Esophagus squamous epithelium (tissue), 5 donors: ENCODE results near the gene CUTA. TPM values are rescaled to one million over a fixed set of nuclear protein-coding genes. Genes with fewer than 3 reads are reported as not detected.

Experiments used
- DNase-seq: peaks from one replicate; lab custom pipeline; 2025; lab: John Stamatoyannopoulos, UW
- H3K27ac ChIP-seq, 4 donors: fragments of 200-600 bp; sonication (generic); one replicate each; pipeline ENCODE4 v1.5.1; 2016 to 2019; ENCODE audit warnings: mild to moderate bottlenecking in 1 of 4
- H3K27me3 ChIP-seq, 4 donors: fragments of 200-600 bp; sonication (generic); 1 replicate in 3 of 4; 2 replicates in 1 of 4; pipeline versions ENCODE4 v1.5.1 to v1.6.0; 2017 to 2021; ENCODE audit warnings: antibody characterized with exemption in 1 of 4
- H3K36me3 ChIP-seq, 3 donors: fragments of 200-600 bp; sonication (generic); one replicate each; pipeline ENCODE4 v1.5.1; 2016 to 2019
- H3K4me1 ChIP-seq, 3 donors: fragments of 200-600 bp; sonication (generic); one replicate each; pipeline ENCODE4 v1.5.1; 2017 to 2019
- H3K4me3 ChIP-seq, 4 donors: fragments of 200-600 bp; sonication (generic); 1 replicate in 3 of 4; 2 replicates in 1 of 4; pipeline ENCODE4 v1.5.1; 2016 to 2019; ENCODE audit warnings: mild to moderate bottlenecking in 2 of 4, moderate library complexity in 1 of 4
- H3K9me3 ChIP-seq, 3 donors: fragments of 200-600 bp; sonication (generic); one replicate each; pipeline ENCODE4 v1.5.1; 2016 to 2019
- CTCF ChIP-seq, 6 experiments: fragments of 450-650 bp in 4 of 6; fragments of 200-600 bp in 2 of 6; sonication (generic) in 2 of 6; IDR thresholded peaks; one replicate each; pipeline ENCODE4 v1.5.1; 2016 to 2019; ENCODE audit warnings: antibody characterized with exemption in 6 of 6, mild to moderate bottlenecking in 4 of 6, moderate library complexity in 4 of 6
- POLR2A ChIP-seq, 4 donors: fragments of 450-650 bp; IDR thresholded peaks; one replicate each; pipeline ENCODE4 v1.6.1; 2017; ENCODE audit warnings: antibody characterized with exemption in 4 of 4, mild to moderate bottlenecking in 4 of 4, moderate library complexity in 3 of 4
- WGBS, 2 donors: methylation state at CpG; one replicate each; pipeline ENCODE4 v1.1.5; 2018; 5-methylcytosine and 5-hydroxymethylcytosine counted together
- intact Hi-C: fragments of 100-400 bp; cut with DNase I; formaldehyde crosslinking; loops from one replicate; pipeline ENCODE4 v1.15.0; 2022
- total RNA-seq, 4 donors: library from RNA; depleted of rRNA; stranded (reverse); fragments of >200 nt; gene quantifications; one replicate each; pipeline ENCODE4 v1.1.0, GENCODE V29; 2016
- donor health status: DM: yes; HTN: yes; CAD: no.

The CUTA gene
- total RNA-seq, 4 donors from 2014 or later = 46.0 to 93.1 (median 69.4) TPM

GRCh38 chr6:33392595-33392948 lies 25.3 kb downstream of the CUTA start:
- Histone ChIP-seq H3K4me1 (peaks cover 11 to 31% (median 11%) of the 10 kb centered on the region in 3 donors), H3K4me3 (peak overlapping the region; percentile 61 to 80 (median 66)), H3K27ac (peak overlapping the region in 3 of 4 donors; percentile 88 to 96 (median 94)), H3K27me3 (no peaks in the 10 kb centered on the region), H3K36me3 (no peaks in the 10 kb centered on the region), H3K9me3 (no peaks in the 10 kb centered on the region)
- intact Hi-C loops = no loop called here
- TF ChIP-seq CTCF (IDR thresholded peaks at IDR 0.05) (no peak), POLR2A (IDR thresholded peaks at IDR 0.05) (no peak)
- WGBS, 2 donors = 23 to 35% methylated on average over 5 of the region's 5 CpGs
- DNase-seq = no peak

GRCh38 chr6:33391922-33392594 lies 25.8 kb downstream of the CUTA start:
- WGBS, 2 donors = 0 to 1% methylated on average over 11 to 17 of the region's 31 CpGs
- DNase-seq = no peak
- peak overlapping the region; percentile 61 to 80 (median 66) for H3K4me3 ChIP-seq

GRCh38 chr6:33391278-33391921 lies 26.5 kb downstream of the CUTA start, which contains the start of gene KIFC1:
Gene KIFC1 (plus strand): TSS chr6:33391823. CDS start chr6:33391986, 163 bp downstream.
- H3K27me3 ChIP-seq = no peaks in the 10 kb centered on the region
- H3K36me3 ChIP-seq = no peaks in the 10 kb centered on the region
- no peaks in the 10 kb centered on the region for H3K9me3 ChIP-seq
- intact Hi-C loops = no loop called here
- DNase-seq = peak; percentile 96
- H3K4me1 ChIP-seq = peaks cover 11 to 31% (median 11%) of the 10 kb centered on the region in 3 donors
- peak within 1 kb of the TSS; percentile 88 to 96 (median 94) for H3K27ac ChIP-seq
- 0% methylated on average over 14 to 17 of the region's 67 CpGs for WGBS, 2 donors
- TF ChIP-seq POLR2A (IDR thresholded peaks at IDR 0.05) = peak in 2 of 4 donors; percentile 48 to 76
- peak; percentile 93 to 99 (median 98) for TF ChIP-seq CTCF (IDR thresholded peaks at IDR 0.05)
- H3K4me3 ChIP-seq = peak within 1 kb of the TSS; percentile 61 to 80 (median 66)

More at GRCh38 chr6:33391922-33392594, 25.8 kb downstream of the CUTA start:
- TF ChIP-seq POLR2A (IDR thresholded peaks at IDR 0.05) (no peak), CTCF (IDR thresholded peaks at IDR 0.05) (no peak)
- peak overlapping the region; percentile 88 to 96 (median 94) for H3K27ac ChIP-seq
- no peaks in the 10 kb centered on the region for H3K9me3 ChIP-seq
- intact Hi-C loops = no loop called here
- no peaks in the 10 kb centered on the region for H3K27me3 ChIP-seq
- peaks cover 11 to 31% (median 11%) of the 10 kb centered on the region in 3 donors for H3K4me1 ChIP-seq
- no peaks in the 10 kb centered on the region for H3K36me3 ChIP-seq

- Histone ChIP-seq H3K36me3 (no peaks in the 10 kb centered on the region), H3K4me1 (peaks cover 11 to 31% (median 11%) of the 10 kb centered on the region in 3 donors), H3K9me3 (no peaks in the 10 kb centered on the region), H3K4me3 (peak overlapping the region; percentile 61 to 80 (median 66)), H3K27ac (peak overlapping the region; percentile 88 to 96 (median 94)), H3K27me3 (no peaks in the 10 kb centered on the region)
- TF ChIP-seq CTCF (IDR thresholded peaks at IDR 0.05) (no peak), POLR2A (IDR thresholded peaks at IDR 0.05) (no peak)
- 71 to 76% methylated on average over 9 of the region's 9 CpGs for WGBS, 2 donors
- DNase-seq = no peak
- intact Hi-C loops = no loop called here
Measured at GRCh38 chr6:33390767-33391277, 27.1 kb downstream of the CUTA start.

- intact Hi-C loops = no loop called here
- TF ChIP-seq CTCF (IDR thresholded peaks at IDR 0.05) = no peak
- no peak for TF ChIP-seq POLR2A (IDR thresholded peaks at IDR 0.05)
- DNase-seq = no peak
- Histone ChIP-seq H3K9me3 (no peaks in the 10 kb centered on the region), H3K27ac (peak overlapping the region in 3 of 4 donors; percentile 88 to 96 (median 94)), H3K4me3 (no peak overlapping the region), H3K27me3 (no peaks in the 10 kb centered on the region), H3K36me3 (no peaks in the 10 kb centered on the region), H3K4me1 (peaks cover 11 to 31% (median 11%) of the 10 kb centered on the region in 3 donors)
- 73 to 88% methylated on average over 2 of the region's 2 CpGs for WGBS, 2 donors
Measured at GRCh38 chr6:33390173-33390572, 27.7 kb downstream of the CUTA start.
